HG03135 (cell line): ENCODE results near the gene PNPT1.
"Not testable (repeated sequence)": the region's sequence is repeated elsewhere in the genome, so short reads cannot be mapped to it uniquely, and the experiment has no call there.

ENCODE experiments used
- ATAC-seq: cut with Tn5 transposase; IDR thresholded peaks from one replicate; pipeline ENCODE4 v1.9.1; 2021; ENCODE audit warnings: mild to moderate bottlenecking, moderate library complexity; ENCODE audit not compliant: unreplicated experiment

Gene PNPT1

DNA sequence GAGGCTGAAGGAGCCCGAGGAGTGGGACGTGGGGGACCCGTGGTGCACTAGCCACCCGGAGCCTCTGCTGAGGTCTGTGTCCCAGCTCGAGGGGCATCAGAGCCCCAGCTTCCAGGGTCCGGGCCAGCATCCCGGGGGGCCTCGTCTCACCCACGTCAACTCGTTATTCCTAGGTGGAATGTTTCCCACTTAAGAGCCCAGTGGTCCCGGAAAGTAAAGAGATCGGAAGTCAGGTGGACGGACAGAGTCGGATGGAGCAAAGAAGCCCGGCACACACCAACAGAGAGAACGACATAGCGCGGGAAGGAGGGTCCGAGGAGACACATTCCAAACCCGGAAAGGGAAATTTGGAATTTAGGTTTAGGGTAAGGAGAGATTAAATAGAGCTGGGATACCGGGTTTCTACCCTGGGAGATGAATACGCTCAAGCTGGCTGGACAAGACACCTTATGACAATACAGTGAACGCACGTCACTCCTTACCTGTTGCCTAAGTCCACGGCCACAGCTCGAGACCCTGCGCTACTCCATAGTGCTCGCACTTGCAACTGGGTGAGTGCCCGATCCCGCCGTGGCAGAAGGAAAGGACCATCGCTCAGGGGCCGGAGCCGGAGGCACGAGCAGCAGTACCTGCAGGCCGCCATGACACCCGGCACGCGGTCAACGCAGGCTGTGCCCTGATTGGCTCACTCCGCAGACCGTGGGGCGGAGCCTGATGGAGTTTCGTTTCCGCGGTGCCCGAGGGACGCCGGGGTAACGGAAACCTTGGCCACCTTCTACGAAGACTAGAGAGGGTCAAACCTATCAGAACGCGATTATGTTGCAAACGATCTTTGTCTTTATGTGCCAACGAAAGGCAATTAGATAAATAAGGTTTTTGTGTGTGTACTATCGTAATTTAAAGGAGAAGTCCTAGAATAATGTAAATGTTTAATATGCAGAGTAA, at the start of gene PNPT1:
TSS of gene PNPT1 (minus strand) at position 664 of the 945 bp plus-strand sequence. CDS start at position 643, 21 bp downstream.
- ATAC-seq = peak; percentile 100

DNA sequence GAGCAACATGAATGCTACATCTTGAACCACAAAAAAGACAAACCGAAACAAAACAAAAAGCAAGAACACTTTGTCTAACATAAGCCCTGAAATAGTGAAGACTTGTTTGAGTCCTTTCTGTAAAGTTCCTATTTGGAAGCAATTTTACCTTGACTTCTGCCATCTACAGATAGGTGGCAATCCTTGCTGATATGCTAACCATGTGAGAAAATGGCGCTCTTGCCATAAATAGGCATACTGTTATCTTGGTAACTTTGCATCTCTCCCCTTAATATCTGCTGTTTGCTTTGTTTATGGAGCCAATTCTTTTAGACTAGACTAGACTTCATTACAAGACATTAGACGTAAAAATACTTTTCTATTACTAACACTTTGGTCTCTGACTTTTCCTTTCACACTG, 49.4 kb upstream of the PNPT1 start:
- ATAC-seq = no peak

DNA sequence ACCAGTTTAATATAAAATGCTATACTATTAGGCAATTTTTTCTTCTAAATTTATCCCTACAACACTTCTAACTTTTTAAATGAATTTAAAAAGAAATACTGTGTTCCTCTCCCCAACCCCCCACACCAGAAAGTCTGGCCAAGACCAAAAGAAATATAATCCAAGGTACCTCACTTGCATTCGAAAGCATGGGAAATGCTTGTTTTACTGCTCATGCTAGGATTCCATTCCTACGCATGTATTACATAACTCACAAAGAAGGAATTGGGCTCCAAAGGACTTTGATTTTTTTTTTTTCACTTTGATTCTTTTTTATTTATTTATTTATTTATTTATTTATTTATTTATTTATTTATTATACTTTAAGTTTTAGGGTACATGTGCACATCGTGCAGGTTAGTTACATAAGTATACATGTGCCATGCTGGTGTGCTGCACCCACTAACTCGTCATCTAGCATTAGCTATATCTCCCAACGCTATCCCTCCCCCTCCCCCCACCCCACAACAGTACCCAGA, 42.4 kb upstream of the PNPT1 start:
- not testable (repeated sequence) for ATAC-seq

DNA sequence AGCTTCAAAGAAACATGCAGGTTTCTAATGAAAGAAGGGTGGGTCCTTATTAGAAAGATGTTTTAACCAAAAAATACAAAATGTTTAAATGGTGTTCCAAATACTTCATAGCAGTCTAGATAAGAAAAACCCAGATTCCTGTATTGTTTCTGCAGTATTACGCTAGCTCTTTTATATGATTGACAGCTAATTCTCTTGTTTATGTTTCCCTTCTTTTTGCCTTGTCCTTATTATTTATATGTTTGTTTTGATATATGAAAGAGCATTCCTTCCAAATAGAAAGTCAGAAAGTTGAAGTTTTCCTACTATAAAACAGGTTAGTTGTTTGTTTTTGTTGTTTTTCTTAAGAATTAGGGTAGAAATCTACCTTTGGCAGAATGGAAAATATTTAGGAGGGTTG, 41.1 kb upstream of the PNPT1 start:
- no peak for ATAC-seq

DNA sequence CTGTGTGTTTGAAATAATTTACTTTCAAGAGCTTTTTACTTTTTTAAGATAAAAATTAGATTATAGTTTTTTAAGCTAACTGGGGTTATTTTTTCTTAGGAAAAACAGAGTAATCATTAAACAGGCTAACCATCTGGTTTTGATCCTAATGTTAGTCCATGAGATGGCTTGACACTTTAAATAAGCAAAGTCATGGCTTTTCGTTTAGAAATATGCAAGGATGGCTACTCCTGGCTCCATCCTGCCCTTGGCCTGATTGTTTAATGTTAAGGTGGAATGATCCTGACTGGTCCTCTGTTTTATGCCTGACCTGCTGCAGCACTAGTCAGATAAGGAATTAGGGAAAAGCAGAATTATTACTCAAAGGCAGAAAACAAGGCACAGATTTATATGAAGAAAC, 39.7 kb upstream of the PNPT1 start:
- ATAC-seq = no peak

DNA sequence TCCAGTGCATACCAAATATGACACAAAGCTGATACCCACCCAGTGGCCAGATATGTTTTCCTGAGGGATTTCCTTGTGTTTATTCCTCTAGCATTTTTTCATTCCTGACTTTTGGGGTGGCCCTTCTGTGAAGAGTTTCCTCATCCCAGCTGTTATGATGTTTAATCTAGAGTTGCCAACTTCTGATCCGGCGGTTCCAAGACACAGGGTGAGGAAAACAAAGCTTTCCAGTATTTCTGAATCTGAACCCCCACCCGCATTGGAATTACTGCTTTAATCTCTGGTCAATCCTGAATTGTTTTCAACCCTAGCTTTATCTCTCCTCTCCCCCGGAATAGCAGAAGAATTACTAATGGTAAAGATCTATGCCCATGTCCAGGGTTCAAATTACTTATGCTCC, 39.2 kb upstream of the PNPT1 start:
- ATAC-seq = no peak

DNA sequence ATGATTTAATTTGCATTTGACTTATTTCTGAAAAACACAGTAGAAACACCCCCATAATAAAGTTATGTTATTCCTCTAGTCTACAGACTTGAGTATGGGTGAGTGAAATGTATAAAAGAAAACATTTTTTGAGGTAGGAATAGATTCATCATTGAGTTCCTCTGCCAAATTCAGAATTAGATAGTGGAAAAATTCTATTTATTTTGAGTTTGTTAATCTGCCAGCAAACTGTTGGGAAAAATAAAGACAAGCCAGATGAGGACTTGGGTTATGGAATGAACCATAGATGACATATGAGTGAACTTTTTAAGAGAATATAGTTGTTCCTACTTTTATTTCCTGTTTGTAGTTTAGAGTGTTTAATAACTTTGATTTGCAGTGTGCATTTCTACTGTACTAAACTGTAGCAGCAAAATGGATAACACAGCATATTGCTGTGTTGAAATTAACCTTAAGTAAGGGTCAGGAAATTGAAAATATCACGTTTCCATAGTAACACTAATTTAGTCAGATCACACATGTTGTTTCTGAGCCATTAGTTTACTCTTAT, 35.6 kb upstream of the PNPT1 start:
- no peak for ATAC-seq

DNA sequence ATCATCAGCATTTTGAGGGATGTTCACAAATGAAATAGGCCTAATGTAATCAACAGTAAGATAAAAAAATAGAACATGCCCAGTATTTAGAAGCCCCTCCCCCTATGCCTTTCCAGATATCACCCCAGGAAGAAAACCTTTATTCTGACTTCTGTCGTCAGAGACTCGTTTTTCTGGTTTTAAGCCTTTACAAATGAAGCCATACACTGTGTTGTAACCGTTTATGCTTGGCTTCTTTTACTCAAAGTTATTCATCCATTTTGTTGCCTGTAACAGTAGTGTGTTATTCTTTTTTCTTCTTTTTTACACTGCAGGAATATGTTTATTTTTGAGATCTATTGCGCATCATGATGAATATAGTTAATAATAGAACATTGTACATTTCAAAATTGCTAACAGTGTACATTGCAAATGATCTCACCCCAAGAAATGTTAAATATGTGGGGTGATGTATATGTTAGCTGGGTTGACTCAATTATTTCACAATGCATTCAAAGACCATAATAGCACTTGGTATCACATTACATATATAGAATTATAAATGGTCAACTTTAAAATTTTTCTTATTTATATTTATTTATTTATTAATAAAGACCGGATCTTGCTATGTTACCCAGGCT, 28.1 kb upstream of the PNPT1 start:
- ATAC-seq = no peak

DNA sequence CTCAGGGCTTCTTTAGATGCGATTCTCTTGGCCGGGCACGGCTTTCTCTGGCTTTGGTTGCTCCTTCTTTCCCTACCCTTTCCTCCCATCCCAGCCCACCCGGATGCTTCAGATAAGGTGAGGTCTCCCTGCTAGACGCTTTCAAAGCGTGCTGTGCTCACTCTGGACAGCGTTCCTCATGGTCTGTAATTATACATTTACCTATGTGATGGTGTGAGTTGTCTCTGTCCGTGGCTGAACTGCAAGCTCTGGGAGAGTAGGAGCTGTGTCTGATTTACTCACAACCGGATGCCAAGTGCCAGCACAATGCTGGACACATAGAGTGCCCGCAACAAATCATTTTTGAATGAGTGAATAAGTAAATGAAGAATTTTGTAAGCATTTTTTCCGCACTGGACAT, 26.8 kb upstream of the PNPT1 start:
- ATAC-seq = no peak

DNA sequence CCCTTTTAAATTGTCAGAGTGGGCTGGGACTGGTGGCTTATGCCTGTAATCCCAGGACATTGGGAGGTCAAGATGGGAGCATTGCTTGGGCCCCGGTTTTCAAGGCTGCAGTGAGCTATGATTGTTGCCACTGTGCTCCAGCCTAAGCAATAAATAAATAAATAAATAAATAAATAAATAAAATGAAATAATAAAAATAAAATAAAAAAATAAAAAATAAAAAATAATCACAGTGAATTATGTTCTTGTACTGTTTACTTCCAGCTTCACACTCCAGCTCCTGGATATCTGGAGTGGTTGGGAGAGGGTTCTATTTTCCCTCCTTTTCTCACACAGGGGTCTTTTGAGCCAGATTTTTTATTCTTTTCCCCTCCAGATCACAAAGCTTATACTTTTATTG, 26.2 kb upstream of the PNPT1 start:
- ATAC-seq = no peak

DNA sequence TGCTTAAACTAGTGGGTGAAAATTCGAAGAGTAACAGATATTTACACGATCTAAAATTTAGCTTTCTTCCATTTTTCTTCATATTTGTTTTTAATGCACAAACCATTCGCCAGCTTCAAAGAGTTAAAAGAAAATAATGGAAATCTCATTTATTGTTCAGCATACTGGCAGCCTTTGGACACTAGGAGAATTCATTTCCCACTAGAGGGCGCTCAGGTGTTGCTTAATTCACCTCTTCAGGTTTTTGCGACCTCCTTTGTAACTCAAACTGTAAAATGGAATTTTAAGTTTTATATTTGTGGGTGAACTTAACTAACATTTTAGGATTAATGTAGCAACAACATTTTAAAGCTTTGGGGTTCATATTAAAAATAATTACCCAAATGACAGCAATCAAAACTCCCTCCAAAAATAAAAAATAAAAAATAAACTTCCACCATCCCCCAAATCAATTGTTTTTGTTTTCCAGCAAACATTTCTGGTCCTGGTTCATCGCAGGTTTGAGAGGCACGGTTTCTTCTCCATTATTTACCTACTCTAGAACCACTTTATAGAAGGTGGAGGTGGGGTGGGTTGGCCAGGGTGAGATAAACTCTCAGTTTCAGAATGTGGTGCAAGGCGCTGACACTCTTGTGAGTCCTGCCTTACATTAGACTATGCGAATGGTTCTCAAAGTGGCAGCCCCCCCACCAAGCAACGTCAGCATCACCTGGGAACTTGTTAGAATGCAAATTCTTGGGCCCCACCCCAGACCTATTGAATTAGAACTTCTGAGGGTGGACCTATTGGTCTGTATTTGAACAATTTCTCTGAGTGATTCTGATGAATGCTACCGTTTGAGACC, 24.7 kb upstream of the PNPT1 start:
- ATAC-seq = no peak

DNA sequence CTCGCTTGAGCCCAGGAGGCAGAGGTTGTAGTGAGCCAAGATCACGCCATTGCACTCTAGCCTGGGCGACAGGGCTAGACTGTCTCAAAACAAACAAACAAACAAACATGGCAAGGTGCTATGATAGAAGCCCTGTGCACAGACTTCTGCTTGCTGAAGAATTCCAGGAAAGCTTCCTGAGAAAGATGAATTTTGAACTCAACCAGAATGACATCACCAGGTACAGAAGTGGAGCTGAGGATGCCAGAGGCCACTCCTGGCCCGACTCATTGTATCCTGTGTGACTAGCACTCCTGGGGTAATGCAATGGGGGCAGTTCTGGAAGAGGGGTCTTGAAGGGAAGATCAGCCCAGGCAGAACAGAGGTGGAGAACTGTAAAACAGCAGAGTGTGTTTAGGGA, 22.0 kb upstream of the PNPT1 start:
- ATAC-seq = no peak

DNA sequence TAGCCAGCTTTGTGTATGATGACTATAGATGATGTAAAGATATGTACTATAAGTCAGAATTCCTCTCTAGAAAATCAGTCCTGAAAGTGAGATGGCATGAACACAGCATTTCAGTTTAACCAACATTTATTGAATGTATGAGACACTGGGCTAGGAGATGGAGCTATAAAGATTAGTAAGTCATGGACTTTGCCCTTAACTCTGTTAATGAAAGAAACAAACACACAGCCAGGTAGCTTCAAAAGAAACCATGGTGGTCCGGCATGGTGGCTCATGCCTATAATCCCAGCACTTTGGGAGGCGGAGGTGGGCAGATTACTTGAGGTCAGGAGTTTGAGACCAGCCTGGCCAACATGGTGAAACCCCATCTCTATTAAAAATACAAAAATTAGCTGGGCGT, 21.5 kb upstream of the PNPT1 start:
- ATAC-seq = not testable (repeated sequence)

DNA sequence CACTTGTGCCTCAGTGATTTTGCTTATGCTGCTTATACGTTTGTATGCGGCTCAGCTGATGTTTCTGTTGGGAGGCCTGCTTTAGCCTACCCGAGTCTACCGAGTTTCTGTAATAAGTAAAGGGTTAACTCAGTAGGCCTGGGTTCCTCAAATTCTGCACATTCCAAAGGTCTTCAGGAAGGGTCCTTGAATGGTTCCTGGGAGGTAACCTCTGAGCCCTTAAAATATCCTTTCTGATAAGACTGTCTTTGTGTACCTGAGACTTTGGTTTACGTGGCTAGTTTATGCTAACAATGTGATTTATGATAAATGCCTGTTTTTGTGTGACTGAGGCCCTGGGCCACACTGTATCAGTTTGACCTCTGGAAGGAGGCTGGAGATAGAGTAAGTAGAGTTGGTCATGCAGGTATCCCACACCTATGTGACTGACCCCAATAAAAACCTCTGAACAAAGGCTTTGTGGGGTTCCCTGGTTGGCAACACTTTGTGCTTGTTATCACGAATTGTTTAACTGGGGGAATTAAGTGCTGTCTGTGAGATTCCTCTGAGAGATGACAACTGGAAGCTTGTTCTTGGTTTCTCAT, 18.9 kb upstream of the PNPT1 start:
- ATAC-seq = no peak

DNA sequence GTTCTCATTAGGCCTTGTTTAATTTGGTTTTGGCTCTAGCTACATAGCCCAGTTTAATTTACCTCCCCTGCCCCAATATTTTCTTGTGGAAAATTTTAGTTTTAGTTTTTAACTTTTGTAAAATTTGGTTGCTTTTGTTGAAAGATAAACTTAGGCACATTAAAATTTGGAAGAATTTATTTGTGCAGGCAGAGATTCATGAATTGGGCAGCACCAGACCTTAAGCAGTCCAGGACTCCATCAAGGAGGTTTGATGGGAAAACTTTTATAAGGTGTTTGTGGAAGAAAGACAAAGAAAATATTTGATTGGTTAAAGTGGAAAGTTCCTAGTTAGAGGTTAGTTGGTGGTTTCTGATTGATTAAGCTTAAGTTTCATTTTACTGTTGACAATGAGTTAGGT, 16.4 kb upstream of the PNPT1 start:
- ATAC-seq = no peak

DNA sequence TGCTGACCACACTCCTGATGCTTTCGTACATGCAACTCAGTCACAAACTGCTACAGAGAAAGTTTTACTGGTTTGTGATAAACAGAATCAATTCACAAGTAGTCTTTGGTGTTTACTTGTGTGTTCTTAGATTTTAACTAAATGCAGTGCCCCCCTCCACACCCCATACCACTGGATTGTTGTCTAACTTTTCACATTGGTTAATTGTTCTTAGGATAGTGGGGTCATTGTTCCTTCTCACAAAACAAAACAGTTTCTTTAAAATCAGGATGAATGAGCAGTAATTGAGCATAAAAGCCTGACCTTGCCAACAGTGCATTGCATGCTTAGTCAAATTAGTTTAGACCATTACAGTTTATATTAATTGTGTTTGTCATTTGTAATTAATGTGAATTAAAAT, 14.1 kb upstream of the PNPT1 start:
- ATAC-seq = no peak

DNA sequence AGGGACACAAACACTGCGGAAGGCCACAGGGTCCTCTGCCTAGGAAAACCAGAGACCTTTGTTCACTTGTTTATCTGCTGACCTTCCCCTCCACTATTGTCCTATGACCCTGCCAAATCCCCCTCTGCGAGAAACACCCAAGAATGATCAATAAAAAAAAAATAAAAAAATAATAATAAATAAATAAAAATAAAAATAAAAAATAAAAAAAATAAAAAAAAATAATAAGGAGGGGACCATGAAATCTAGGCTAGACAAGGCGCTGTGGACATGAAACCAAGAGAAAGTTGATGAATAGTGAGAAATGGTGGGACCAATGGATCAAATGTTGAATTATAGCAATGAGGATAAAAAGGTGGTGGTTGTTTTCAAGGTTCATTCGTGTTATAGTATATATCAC, 12.6 kb upstream of the PNPT1 start:
- not testable (repeated sequence) for ATAC-seq

DNA sequence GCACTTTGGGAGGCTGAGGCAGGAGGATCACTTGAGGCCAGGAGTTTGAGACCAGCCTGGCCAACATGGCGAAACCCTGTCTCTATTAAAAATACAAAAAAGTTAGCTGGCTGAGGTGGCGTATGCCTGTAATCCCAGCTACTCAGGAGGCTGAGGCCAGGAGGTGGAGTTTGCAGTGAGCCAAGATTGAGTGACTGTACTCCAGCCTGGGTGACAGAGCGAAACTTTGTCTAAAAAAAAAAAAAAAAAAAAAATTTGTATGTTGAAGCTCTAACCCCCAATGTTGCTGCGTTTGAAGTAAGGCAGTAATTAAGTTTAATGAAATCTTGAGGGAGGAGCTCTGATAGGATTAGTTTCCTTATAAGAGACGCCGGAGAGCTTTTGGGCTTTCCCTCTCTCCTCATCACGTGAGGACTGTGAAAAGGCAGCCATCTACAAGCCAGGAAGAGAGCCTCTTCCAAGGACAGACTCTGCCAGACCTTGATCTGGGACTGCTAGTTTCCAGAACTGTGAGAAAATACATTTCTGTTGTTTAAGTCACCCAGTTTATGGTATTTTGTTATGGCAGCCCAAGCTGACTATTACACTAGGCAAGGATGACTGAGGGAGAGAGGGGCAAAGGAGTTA, 11.5 kb upstream of the PNPT1 start:
- ATAC-seq = no peak

DNA sequence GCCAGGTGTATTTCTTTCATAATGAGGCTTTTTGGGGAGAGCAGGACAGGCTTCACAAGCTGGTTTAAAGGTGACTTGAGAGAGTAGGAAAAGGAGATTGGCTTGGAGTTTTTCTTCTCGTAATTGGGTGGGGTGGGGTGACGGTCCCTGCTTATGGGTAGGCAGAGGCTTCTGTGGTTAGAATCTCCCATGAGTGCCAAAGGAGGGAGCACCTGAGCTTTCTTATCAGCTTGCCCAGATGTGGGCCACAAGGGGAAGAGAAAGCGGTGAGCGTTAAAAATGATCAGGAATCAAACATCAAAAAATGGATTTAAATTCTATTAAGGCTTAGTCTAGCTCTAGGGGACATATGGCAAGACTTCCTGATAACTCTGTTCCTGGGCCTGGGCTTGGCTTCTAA, 9.7 kb upstream of the PNPT1 start:
- no peak for ATAC-seq

DNA sequence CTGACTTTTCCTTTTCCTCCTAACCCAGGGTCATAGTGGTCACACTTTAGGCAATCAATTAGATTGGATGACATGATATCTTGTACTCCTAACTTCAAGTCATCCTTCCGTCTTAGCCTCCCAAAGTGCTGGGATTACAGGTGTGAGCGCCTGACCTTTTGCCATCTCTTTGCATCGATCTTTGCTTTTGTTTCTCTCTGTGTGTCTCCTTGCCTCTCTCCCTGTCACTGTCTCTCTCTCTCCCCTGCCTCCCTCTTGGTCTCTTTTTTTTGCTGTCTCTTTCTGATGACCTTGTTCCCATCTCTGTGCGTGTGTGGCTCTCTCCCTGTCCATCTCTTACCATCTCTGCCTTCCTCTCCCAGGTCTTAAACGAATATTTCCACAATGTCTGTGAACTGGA, 904 bp downstream of the PNPT1 start:
- ATAC-seq = not testable (repeated sequence)
